Transverse colon (tissue), 4 donors: ENCODE data around the gene PTPRJ.

Experiments
- CTCF ChIP-seq, 5 experiments: fragments of 200-600 bp in 3 of 5; fragments of 450-650 bp in 2 of 5; sonication (generic) in 3 of 5; IDR thresholded peaks; 1 replicate in 2 of 5; 2 replicates in 3 of 5; pipeline ENCODE4 v1.5.1; 2016 to 2017; ENCODE audit warnings: antibody characterized with exemption in 5 of 5, inconsistent platforms in 3 of 5, mild to moderate bottlenecking in 2 of 5, moderate library complexity in 1 of 5
- POLR2A ChIP-seq: fragments of 450-650 bp; IDR thresholded peaks from one replicate; pipeline ENCODE4 v1.6.1; 2016; ENCODE audit warnings: antibody characterized with exemption, mild to moderate bottlenecking, moderate library complexity
- POLR2AphosphoS5 ChIP-seq, 3 donors: sonication (generic); formaldehyde crosslinking; IDR thresholded peaks; one replicate each; pipeline ENCODE4 v1.6.1; 2016; ENCODE audit warnings: antibody characterized with exemption in 3 of 3

- TF ChIP-seq CTCF (IDR thresholded peaks at IDR 0.05) (no peak), POLR2A (no peak), POLR2AphosphoS5 (IDR thresholded peaks at IDR 0.05) (no peak)
These were observed 21.2 kb downstream of the PTPRJ start for GRCh38 chr11:48001438-48002021.
